Measurements from ENCODE around the gene RAB3IL1.

DNA sequence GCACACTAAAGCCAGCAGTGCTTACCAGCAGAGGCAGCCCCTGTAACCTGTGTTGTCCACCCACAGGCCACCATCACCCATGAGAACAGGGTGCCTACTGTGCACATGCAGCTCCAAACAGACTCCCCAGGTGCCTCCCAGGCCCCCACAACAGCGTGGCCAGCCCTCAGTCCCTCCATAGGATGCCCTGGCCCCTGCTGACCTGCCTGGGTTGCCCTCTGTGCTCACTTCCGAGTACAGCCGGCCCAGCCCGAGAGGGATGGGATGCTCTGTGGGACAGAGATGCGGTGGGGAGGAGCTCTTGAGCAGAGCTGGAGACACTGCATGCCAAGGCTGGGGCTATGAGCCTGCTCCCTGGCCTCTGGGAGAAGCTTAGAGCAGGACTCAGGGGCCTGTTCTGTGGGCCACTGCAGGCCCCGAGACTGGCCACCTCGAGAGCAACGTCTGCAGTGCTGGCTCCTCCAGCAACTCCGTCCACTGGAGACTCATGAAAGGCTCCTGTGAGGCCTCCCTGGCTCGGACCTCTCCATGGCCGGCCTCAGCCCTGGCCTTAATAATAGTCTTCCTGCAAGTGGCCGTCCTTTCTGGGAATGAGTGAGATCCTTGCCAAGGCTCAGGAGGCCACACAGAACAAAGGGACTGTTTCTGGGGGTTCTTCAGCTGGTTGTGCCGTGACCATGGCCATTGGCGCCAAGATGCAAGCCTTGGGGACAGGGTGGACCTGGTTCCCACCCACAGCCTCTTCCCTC is 62.2 kb downstream of the RAB3IL1 start:
- TF ChIP-seq EGR1 (IDR thresholded peaks at IDR 0.05; ENCODE audit: low read depth in 2 of 2) (no peak), GABPA (IDR thresholded peaks at IDR 0.05 in 1 of 2, conservative IDR thresholded peaks at IDR 0.05 in 1 of 2) (no peak), SP1 (IDR thresholded peaks at IDR 0.05) (no peak), JUND (IDR thresholded peaks at IDR 0.05) (no peak), RAD21 (IDR thresholded peaks at IDR 0.05) (no peak)
- TF ChIP-seq, protein P1, sequence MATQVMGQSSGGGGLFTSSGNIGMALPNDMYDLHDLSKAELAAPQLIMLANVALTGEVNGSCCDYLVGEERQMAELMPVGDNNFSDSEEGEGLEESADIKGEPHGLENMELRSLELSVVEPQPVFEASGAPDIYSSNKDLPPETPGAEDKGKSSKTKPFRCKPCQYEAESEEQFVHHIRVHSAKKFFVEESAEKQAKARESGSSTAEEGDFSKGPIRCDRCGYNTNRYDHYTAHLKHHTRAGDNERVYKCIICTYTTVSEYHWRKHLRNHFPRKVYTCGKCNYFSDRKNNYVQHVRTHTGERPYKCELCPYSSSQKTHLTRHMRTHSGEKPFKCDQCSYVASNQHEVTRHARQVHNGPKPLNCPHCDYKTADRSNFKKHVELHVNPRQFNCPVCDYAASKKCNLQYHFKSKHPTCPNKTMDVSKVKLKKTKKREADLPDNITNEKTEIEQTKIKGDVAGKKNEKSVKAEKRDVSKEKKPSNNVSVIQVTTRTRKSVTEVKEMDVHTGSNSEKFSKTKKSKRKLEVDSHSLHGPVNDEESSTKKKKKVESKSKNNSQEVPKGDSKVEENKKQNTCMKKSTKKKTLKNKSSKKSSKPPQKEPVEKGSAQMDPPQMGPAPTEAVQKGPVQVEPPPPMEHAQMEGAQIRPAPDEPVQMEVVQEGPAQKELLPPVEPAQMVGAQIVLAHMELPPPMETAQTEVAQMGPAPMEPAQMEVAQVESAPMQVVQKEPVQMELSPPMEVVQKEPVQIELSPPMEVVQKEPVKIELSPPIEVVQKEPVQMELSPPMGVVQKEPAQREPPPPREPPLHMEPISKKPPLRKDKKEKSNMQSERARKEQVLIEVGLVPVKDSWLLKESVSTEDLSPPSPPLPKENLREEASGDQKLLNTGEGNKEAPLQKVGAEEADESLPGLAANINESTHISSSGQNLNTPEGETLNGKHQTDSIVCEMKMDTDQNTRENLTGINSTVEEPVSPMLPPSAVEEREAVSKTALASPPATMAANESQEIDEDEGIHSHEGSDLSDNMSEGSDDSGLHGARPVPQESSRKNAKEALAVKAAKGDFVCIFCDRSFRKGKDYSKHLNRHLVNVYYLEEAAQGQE (IDR thresholded peaks at IDR 0.05) = no peak
- TF ChIP-seq, protein P2, sequence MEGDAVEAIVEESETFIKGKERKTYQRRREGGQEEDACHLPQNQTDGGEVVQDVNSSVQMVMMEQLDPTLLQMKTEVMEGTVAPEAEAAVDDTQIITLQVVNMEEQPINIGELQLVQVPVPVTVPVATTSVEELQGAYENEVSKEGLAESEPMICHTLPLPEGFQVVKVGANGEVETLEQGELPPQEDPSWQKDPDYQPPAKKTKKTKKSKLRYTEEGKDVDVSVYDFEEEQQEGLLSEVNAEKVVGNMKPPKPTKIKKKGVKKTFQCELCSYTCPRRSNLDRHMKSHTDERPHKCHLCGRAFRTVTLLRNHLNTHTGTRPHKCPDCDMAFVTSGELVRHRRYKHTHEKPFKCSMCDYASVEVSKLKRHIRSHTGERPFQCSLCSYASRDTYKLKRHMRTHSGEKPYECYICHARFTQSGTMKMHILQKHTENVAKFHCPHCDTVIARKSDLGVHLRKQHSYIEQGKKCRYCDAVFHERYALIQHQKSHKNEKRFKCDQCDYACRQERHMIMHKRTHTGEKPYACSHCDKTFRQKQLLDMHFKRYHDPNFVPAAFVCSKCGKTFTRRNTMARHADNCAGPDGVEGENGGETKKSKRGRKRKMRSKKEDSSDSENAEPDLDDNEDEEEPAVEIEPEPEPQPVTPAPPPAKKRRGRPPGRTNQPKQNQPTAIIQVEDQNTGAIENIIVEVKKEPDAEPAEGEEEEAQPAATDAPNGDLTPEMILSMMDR (IDR thresholded peaks at IDR 0.05; ENCODE audit: low read depth, low read length, missing input control) = no peak
